GM23248 (cell line): ENCODE results near the gene INTS4. TPM values are rescaled to one million over a fixed set of nuclear protein-coding genes. Genes with fewer than 3 reads are reported as not detected.
"Not testable (repeated sequence)": the region's sequence is repeated elsewhere in the genome, so short reads cannot be mapped to it uniquely, and the experiment has no call there.

ENCODE experiments used
- DNase-seq: peaks from one replicate; pipeline ENCODE4 v3.0.0-alpha.2; 2015
- H2AFZ ChIP-seq: fragments of 200-600 bp; sonication (generic); 2 replicates; pipeline ENCODE4 v1.6.1; 2016; ENCODE audit warnings: antibody characterized with exemption
- H3F3A ChIP-seq: fragments of 200-600 bp; sonication (generic); 2 replicates; pipeline ENCODE4 v1.6.1; 2016; ENCODE audit warnings: mild to moderate bottlenecking, antibody characterized with exemption, mixed run types; ENCODE audit not compliant: insufficient read depth
- H3K27ac ChIP-seq: fragments of 200-600 bp; sonication (generic); 2 replicates; pipeline ENCODE4 v1.5.1; 2016; ENCODE audit warnings: mild to moderate bottlenecking
- H3K27me3 ChIP-seq: fragments of 200-600 bp; sonication (generic); replicated peaks from 2 replicates; pipeline ENCODE4 v1.6.1; 2016; ENCODE audit warnings: mild to moderate bottlenecking; ENCODE audit not compliant: insufficient read depth
- H3K36me3 ChIP-seq: fragments of 200-600 bp; sonication (generic); 2 replicates; pipeline ENCODE4 v1.6.1; 2016; ENCODE audit warnings: low read depth, mild to moderate bottlenecking
- H3K4me1 ChIP-seq: fragments of 200-600 bp; sonication (generic); 2 replicates; pipeline ENCODE4 v1.6.1; 2016; ENCODE audit warnings: mild to moderate bottlenecking; ENCODE audit not compliant: insufficient read depth
- H3K4me2 ChIP-seq: fragments of 200-600 bp; sonication (generic); one replicate; pipeline ENCODE4 v1.6.1; 2016; ENCODE audit warnings: mild to moderate bottlenecking; ENCODE audit not compliant: unreplicated experiment
- H3K4me3 ChIP-seq: fragments of 200-600 bp; sonication (generic); 2 replicates; pipeline ENCODE4 v1.5.1; 2016; ENCODE audit warnings: mild to moderate bottlenecking
- H3K79me2 ChIP-seq: fragments of 200-600 bp; sonication (generic); 2 replicates; pipeline ENCODE4 v1.6.1; 2016; ENCODE audit warnings: mild to moderate bottlenecking; ENCODE audit not compliant: insufficient read depth
- H3K9ac ChIP-seq: fragments of 200-600 bp; sonication (generic); 2 replicates; pipeline ENCODE4 v1.6.1; 2016; ENCODE audit warnings: mild to moderate bottlenecking
- H3K9me2 ChIP-seq: fragments of 200-600 bp; sonication (generic); 2 replicates; pipeline ENCODE4 v1.6.1; 2016; ENCODE audit warnings: mixed run types, mild to moderate bottlenecking, moderate library complexity; ENCODE audit not compliant: insufficient read depth
- H3K9me3 ChIP-seq: fragments of 200-600 bp; sonication (generic); one replicate; pipeline ENCODE4 v1.6.1; 2017; ENCODE audit warnings: low read depth
- H4K20me1 ChIP-seq: fragments of 200-600 bp; sonication (generic); 2 replicates; pipeline ENCODE4 v1.6.0; 2016; ENCODE audit not compliant: insufficient read depth
- EZH2 ChIP-seq: fragments of 200-600 bp; sonication (generic); IDR thresholded peaks from 2 replicates; pipeline ENCODE4 v1.6.1; 2018; ENCODE audit warnings: antibody characterized with exemption, mild to moderate bottlenecking; ENCODE audit not compliant: insufficient read depth, poor library complexity, severe bottlenecking
- EZH2phosphoT487 ChIP-seq: fragments of 200-600 bp; sonication (generic); IDR thresholded peaks from 2 replicates; pipeline ENCODE4 v1.6.1; 2018; ENCODE audit warnings: antibody characterized with exemption, moderate library complexity, mild to moderate bottlenecking, low read depth; ENCODE audit not compliant: insufficient read depth
- WGBS, 2 experiments: methylation state at CpG; one replicate each; pipeline ENCODE4 v1.1.6; 2015 to 2017; ENCODE audit warnings: low lambda C conversion rate in 2 of 2, low coverage in 1 of 2; ENCODE audit errors: missing lambda C conversion rate in 2 of 2; 5-methylcytosine and 5-hydroxymethylcytosine counted together
- in situ Hi-C: fragments of 300-500 bp; cut with MboI; formaldehyde crosslinking; loops from 2 replicates; pipeline ENCODE4 v1.15.0; 2020
- polyA plus RNA-seq: library from polyadenylated mRNA; unstranded; fragments of >200 nt; fragmentation: Nextera tagmentation; extraction: Ambion mirVana; gene quantifications from 2 replicates; pipeline ENCODE4 v1.2.1, GENCODE V29; 2016
- total RNA-seq: library from RNA; depleted of rRNA; stranded (reverse); fragments of >200 nt; shearing (Covaris generic); gene quantifications from 2 replicates; pipeline ENCODE4 v1.2.3, GENCODE V29; 2014

INTS4 gene
- total and polyA plus RNA-seq, 2 experiments from 2014 or later: 25.8 to 29.3 TPM

GRCh38 chr11:77914307-77914791 lies 80.1 kb downstream of the INTS4 start:
- peak; percentile 85 for DNase-seq
- in situ Hi-C loops: not testable (repeated sequence)

GRCh38 chr11:77913608-77914306 lies 80.7 kb downstream of the INTS4 start:
- H3K9me3 ChIP-seq, H3K9me2 ChIP-seq, H3K79me2 ChIP-seq, H3K4me3 ChIP-seq, H3K27me3 ChIP-seq, in situ Hi-C loops, DNase-seq, H4K20me1 ChIP-seq, H3K4me2 ChIP-seq, H2AFZ ChIP-seq, H3K36me3 ChIP-seq, H3K27ac ChIP-seq, H3K9ac ChIP-seq: not testable (repeated sequence)
- Histone ChIP-seq H3K4me1 (peaks cover 11% of the 10 kb centered on the region), H3F3A (peaks cover 11% of the 10 kb centered on the region)
- 84 to 85% methylated on average over 4 of the region's 4 CpGs for WGBS, 2 experiments

More at GRCh38 chr11:77914307-77914791, 80.1 kb downstream of the INTS4 start:
- not testable (repeated sequence) for H3K27me3 ChIP-seq, H3K9me2 ChIP-seq, H3K79me2 ChIP-seq, H3K9ac ChIP-seq, H4K20me1 ChIP-seq, H3K36me3 ChIP-seq, H3K9me3 ChIP-seq, H3K4me3 ChIP-seq, H2AFZ ChIP-seq, H3K27ac ChIP-seq
- peaks cover 11% of the 10 kb centered on the region for H3K4me1 ChIP-seq
- WGBS, 2 experiments: 75 to 76% methylated on average over 4 of the region's 4 CpGs
- peak overlapping the region; percentile 13 for H3K4me2 ChIP-seq
- peaks cover 11% of the 10 kb centered on the region for H3F3A ChIP-seq

- in situ Hi-C loops, H3K79me2 ChIP-seq, H3K4me2 ChIP-seq, H3K9ac ChIP-seq, H2AFZ ChIP-seq, H3K27me3 ChIP-seq, H4K20me1 ChIP-seq, H3K9me3 ChIP-seq, H3K9me2 ChIP-seq, H3K27ac ChIP-seq, H3K4me3 ChIP-seq, H3K36me3 ChIP-seq: not testable (repeated sequence)
- peaks cover 11% of the 10 kb centered on the region for H3K4me1 ChIP-seq
- H3F3A ChIP-seq: peaks cover 11% of the 10 kb centered on the region
- DNase-seq: peak; percentile 9
- 97 to 99% methylated on average over 6 of the region's 6 CpGs for WGBS, 2 experiments
These were observed 83.6 kb downstream of the INTS4 start for GRCh38 chr11:77910828-77911227.

- no peak overlapping the region for H2AFZ ChIP-seq
- no peaks in the 10 kb centered on the region for H3K27me3 ChIP-seq
- no peak for DNase-seq
- in situ Hi-C loops: no loop called here
- peaks cover 5% of the 10 kb centered on the region; the same call in 1 of the 2 replicates for H3K36me3 ChIP-seq
- H3F3A ChIP-seq: peaks cover 3% of the 10 kb centered on the region; the same call in 1 of the 2 replicates
- no peak overlapping the region for H3K9ac ChIP-seq
- H3K4me1 ChIP-seq: peaks cover 5% of the 10 kb centered on the region
- no peaks in the 10 kb centered on the region for H3K79me2 ChIP-seq
- no peaks in the 10 kb centered on the region for H3K9me3 ChIP-seq
- no peaks in the 10 kb centered on the region for H4K20me1 ChIP-seq
- WGBS, 2 experiments: 95 to 100% methylated on average over 2 of the region's 2 CpGs
- no peak overlapping the region for H3K27ac ChIP-seq
- no peaks in the 10 kb centered on the region for H3K9me2 ChIP-seq
- TF ChIP-seq EZH2 (no peak), EZH2phosphoT487 (no peak)
- H3K4me3 ChIP-seq: no peak overlapping the region
- no peak overlapping the region for H3K4me2 ChIP-seq
These were observed 85.2 kb downstream of the INTS4 start for GRCh38 chr11:77909277-77909676.

- Histone ChIP-seq H3K9me3 (no peaks in the 10 kb centered on the region), H3K4me3 (no peak overlapping the region), H3K27me3 (no peaks in the 10 kb centered on the region), H3K79me2 (no peaks in the 10 kb centered on the region), H3K9ac (no peak overlapping the region), H4K20me1 (no peaks in the 10 kb centered on the region), H3K36me3 (peaks cover 5% of the 10 kb centered on the region; the same call in 1 of the 2 replicates), H3K4me1 (peaks cover under 1% of the 10 kb centered on the region), H3K4me2 (no peak overlapping the region), H2AFZ (no peak overlapping the region), H3K27ac (no peak overlapping the region), H3K9me2 (no peaks in the 10 kb centered on the region), H3F3A (peaks cover under 1% of the 10 kb centered on the region; the same call in 1 of the 2 replicates)
- 78 to 88% methylated on average over 2 of the region's 2 CpGs for WGBS, 2 experiments
- in situ Hi-C loops: no loop called here
- no peak for TF ChIP-seq EZH2phosphoT487
- TF ChIP-seq EZH2: no peak
- no peak for DNase-seq
These were observed 85.6 kb downstream of the INTS4 start for GRCh38 chr11:77908835-77909234.

GRCh38 chr11:77894949-77895348 lies 99.5 kb downstream of the INTS4 start:
- H3K4me1 ChIP-seq, H3K9me3 ChIP-seq, H3K4me2 ChIP-seq, H4K20me1 ChIP-seq, H3K27me3 ChIP-seq, H3K9me2 ChIP-seq, H2AFZ ChIP-seq, H3K4me3 ChIP-seq, DNase-seq, H3K9ac ChIP-seq, H3K27ac ChIP-seq, H3K79me2 ChIP-seq, H3K36me3 ChIP-seq, in situ Hi-C loops: not testable (repeated sequence)
- 91 to 95% methylated on average over 1 of the region's 1 CpG for WGBS, 2 experiments
- H3F3A ChIP-seq: peaks cover 15% of the 10 kb centered on the region; the same call in 1 of the 2 replicates

- H4K20me1 ChIP-seq, DNase-seq, H3K4me1 ChIP-seq, H2AFZ ChIP-seq, H3K79me2 ChIP-seq, in situ Hi-C loops, H3K9me3 ChIP-seq, H3K4me2 ChIP-seq, H3K36me3 ChIP-seq, H3K9me2 ChIP-seq, H3K27ac ChIP-seq, H3K4me3 ChIP-seq, H3K27me3 ChIP-seq, H3K9ac ChIP-seq: not testable (repeated sequence)
- WGBS, 2 experiments: 98 to 100% methylated on average over 3 to 4 of the region's 4 CpGs
- H3F3A ChIP-seq: peaks cover 18% of the 10 kb centered on the region; the same call in 1 of the 2 replicates
These were observed 102.8 kb downstream of the INTS4 start for GRCh38 chr11:77891703-77892102.
